ENCODE results near the gene CHI3L1.
A peak's percentile ranks its signal among the peaks of the same experiment; 100 is the strongest.

CHI3L1 gene

DNA sequence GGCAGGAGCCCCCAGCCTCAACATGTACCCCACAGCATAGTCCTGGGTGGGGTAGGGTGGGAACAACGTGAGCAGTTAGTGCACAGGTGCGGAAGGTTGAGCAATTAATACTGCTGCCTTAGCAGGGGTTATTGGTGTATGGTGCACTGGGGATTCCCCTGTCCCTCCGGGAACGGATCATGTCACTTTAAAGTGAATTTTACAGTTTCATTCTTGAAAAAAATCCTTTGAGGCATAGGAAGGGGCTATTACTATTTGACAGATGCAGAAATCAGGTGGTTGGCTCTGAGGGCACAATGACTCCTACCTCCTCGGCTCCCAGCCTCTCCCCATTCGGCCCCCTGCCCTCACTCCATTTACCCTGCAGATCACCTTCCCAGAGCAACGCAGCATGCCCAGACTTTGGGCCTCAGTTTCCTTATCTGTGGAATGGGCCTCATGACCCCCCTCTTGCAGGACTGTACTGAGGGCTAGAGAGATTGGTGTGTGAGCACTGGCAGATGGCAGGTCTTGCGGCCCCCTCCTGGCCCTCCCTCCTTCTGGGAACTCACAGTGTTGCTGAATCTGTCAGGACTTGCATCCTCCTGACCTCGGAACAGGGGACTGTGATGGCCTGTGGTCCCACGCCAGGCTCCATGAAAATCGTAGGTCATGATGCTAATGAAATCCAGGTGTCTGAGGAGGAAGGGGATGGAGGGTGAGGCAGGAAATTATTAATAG is 5.7 kb downstream of the CHI3L1 start:
- DNase-seq: no peak

DNA sequence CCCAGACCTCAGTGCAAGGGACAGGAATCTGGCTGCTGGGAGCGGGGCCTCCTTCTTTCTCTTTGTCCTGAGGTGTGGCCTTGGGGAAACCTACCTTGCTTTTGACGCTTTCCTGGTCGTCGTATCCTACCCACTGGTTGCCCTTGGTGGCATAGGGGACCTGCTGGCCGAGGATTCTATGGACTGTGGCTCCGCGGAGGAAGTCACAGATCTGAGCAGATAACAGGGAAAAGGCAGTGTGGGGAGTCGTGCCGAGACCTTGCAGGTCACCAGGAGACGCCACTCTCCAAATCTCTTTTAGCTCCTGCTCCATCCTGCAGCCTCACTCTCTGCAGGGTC is 6.9 kb downstream of the CHI3L1 start:
- DNase-seq: no peak

DNA sequence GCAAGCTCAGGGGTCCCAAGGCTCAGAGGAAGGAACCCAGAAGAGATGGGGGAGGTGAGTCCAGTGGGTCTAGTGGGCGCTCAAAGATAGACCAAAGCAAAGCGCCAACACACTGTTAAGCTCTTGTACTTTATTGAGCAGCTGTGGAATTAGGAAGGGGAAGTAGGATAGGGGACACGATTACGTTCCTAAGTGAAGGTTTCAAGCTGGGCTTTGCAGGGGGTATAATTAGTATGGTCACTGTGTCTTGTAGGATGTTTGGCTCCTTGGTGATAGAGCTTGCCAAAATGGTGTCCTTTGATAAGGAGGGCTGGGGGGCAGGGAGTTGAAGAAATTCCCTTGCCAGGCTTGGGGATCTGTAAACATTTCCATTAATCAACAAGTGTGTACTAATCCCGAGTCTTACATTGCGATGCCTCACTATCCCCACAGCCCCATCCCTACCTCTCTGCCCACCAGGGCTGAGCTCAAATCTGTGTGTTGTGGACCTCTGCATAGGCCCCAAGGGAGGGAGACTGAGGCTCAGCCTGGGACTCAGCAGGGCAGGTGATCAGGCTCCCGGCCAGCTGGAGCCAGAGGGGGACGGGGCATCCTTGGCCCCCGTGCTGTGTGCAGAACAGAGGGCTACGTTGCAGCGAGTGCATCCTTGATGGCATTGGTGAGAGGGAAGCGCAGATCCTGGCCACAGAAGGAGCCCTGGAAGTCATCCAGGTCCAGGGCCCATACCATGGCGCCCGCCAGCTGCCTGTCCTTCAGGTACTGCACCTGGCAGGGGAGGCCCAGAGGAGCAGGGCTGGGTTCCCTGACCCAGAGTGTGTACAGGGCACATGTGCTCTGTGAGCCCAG is 7.5 kb downstream of the CHI3L1 start:
- DNase-seq: no peak

DNA sequence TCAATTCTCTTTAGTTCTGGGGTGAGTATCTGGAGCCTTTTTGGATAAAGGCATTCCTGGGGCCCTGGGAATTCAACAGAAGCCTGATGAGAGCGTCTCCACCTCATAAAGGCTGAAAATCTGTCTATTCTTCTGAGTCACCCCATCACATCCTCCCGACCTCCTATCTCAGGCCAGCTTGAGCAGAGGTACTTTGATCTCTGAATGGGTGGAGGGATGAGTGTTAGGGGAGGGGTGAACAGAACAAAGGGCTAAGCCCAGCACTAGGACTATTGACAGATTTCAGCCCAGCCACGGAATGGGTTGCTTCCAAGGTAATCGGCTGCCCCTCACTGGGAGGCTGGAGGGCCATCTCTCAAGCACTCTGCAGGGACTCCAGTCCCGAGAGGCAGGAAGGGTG is 8.4 kb downstream of the CHI3L1 start:
- DNase-seq: no peak

DNA sequence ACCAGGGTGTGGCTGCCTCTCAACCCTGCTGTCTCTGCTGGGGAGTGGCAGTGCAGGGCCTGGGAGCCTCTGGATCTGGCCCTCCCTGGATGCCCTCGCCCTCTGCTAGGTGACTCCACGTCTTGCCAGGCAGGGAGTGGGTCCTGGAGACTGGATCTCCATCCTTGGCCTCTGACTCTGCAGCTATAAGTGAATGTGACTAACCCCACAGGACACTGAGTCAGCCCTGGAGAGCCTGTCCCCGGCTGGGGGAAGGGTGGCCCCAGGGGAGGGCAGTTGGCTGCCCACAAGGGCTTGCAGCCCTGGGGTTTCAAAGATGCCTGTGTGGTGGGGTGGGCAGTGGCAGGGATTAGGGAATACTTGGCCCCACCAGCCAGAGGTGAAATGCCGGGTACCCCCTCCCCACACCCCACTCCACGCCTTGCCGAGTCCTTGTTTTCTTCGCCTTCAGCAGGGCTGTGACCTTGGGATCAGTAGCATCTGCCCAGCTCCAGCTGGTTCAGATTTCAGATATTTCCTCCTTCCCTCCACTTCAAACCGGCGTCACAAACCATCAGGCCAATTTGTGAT is 8.9 kb downstream of the CHI3L1 start:
- DNase-seq: no peak

DNA sequence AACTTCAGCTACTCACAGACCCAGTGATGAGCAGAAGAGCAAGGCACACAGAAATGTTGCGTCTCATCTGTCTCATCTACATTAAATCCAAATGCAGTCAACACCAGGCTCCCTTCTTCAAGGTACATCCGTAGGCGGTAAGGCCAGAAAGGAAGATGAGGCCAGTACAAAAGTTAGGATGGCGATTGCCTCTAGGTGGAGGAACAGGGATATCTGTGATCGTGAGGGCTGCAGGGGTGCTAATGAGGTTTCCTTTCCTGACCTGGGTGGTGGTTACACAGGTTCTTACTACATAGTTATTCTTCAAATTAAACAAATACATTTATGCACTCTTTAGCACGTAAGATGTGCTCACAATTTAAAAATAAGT is 9.5 kb downstream of the CHI3L1 start:
- no peak for DNase-seq

DNA sequence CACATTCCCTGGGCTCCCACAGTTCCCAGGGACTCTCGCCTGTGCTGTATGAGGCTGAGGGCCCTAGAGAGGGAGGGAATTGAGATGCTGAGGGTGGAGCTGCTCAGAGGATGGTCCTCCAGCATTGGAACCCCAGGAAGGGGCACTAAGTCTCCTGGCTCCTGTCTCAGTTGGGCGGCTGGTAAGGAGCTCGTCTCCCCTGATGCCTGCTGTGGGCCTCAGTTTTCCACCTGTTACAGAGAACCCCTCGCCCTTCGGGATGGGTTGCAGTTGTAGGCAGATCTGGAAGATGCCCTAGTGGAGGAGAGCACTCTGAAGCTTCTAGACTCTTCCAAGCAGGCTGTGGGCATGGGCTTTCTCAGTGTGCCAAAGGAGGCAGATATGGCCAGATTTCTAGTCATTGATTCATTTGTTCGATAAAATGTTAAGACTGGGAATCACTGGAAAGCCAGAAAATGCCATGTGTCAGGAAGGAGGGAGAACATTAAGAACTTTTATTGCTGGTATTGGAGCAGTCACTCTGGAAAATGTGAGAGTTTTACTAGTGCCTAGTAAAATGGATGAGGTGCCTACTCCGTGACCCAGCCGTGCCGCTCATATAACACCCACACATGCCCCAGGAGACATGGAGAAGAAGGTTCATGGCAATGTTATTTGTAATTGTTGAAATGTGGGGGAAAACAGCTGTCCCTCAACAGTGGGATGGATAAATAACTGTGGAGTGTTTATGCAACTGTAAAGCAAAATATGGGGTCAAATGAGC is 10.1 kb downstream of the CHI3L1 start:
- no peak for DNase-seq

DNA sequence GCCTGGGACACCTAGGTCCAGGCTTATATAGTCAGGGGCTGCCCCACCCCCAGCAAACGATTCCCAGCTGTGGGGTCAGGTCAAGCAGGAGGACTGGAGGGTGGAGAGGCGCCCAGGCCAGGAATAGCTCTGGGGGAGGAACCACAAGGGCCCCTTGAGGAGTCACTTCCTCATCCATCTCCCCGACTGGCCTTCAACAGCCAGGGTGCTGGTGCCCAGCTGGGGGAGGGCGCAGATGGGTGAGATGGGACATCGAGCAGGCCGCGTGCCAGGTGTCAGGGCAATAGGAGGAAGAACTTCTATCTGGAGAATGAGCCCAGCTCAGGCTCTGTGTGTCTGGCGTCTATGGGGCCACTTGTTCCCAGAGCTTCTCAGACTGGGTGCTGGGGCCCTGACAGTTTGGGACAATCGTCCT is 10.7 kb downstream of the CHI3L1 start:
- DNase-seq: peak; percentile 18

DNA sequence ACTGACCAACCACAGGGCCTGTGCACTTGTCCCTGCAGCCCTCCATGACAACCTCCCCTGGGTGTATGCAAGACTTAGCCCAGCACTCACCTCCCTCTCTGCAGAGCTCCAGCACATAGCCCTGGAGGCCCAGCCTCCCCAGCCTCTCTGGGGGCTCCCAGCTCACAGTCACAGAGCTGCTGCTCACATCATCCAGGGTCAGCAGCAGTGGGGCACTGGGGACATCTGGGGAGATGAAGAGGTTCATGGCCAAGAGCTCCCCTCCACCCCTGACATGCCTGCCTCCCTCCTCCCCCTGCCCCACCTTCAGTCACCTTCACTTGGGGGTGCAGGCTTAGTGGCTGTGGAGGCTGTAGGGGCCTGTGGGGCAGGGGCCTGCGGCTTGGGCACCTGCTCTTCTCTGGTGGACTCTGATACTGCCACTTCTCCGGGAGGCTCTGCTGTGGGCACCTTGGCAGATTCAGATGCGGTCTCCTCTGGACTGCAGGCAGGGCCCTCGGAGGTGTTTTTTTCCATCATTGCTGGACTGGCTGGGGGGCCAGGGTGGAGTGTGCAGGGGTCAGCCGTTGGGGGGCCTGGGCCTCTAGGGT is 11.2 kb downstream of the CHI3L1 start, which contains the start of gene MYBPH:
Gene MYBPH, minus strand, starts transcription at position 590 of the 590 bp plus-strand sequence. Its CDS starts 71 bp downstream, at position 519.
- no peak for DNase-seq

DNA sequence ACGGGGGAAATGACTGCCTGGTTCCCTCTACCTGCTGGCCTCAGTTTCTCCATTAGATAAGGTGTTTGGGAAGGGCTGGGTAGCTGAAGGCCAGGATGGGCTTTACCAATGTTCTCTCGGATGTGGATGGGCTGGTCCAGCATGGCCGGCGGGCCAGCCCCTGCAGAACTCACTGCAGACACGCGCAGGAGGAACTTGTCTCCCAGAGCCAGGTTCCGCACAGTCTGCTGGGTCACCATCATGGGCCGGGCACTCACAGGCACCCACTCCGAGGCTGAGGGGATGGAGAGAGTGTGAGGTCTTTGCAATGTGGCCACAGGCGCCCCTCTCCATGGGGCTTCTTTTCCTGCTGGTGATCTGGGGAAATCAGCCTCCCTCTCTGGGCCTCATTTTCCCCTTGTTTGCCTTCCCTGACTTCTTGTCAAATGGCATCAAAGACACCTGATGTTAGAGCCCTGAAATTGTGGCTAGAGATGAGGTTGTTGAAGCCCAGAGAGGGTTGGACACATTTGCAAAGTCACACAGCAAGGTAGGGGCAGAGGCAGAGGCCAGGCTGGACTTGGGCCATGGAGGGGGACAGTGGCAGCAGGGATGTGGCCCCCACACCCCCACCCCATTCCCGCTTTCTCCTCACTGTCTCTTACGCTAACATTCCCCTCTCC is 12.0 kb downstream of the CHI3L1 start:
- no peak for DNase-seq

DNA sequence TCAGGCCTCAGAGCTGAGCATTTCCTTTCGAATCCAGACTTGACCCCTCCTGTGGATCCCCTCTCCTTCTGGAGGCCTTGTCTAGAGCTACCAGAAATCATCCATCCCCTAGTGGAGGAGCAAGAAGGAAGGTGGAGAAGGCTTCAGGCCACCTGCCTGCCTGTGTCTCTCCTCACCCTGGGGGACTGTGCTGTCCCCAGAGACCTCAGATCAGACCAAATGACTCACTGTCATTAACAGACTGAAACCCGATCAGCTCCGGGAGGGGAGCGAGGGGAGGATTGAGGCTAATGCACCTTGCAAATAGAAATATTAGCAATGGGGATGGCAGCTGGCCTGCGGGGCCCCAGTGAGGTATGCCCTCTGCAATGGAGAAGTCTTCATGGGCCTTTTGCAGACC is 12.9 kb downstream of the CHI3L1 start:
- DNase-seq: no peak

DNA sequence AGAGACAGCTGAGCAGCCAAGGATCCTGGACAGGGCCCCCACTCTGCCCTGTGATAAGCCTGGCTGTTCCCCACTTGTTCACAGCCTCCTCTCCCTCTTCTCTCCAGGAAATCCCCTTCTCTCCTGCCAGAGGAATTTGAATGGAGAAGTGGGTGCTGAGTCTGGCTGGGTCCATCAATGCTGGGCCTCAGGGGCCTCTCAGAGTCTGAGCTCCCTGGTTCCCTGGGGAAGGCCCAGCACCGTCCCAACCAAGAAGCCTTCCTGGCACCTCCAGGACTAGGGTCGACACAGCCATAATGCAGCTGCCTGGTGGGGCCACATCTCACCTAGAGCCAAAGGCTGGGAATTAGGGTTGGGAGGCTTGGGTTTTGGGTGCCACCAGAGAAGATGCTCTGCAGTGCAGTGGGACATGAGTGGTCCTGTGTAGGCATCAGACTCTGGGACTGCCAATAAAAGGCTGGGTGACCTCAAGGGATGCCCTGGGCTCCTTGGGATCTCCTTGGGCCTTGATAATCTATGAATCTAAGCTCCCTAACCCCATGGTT is 13.4 kb downstream of the CHI3L1 start:
- DNase-seq: no peak

DNA sequence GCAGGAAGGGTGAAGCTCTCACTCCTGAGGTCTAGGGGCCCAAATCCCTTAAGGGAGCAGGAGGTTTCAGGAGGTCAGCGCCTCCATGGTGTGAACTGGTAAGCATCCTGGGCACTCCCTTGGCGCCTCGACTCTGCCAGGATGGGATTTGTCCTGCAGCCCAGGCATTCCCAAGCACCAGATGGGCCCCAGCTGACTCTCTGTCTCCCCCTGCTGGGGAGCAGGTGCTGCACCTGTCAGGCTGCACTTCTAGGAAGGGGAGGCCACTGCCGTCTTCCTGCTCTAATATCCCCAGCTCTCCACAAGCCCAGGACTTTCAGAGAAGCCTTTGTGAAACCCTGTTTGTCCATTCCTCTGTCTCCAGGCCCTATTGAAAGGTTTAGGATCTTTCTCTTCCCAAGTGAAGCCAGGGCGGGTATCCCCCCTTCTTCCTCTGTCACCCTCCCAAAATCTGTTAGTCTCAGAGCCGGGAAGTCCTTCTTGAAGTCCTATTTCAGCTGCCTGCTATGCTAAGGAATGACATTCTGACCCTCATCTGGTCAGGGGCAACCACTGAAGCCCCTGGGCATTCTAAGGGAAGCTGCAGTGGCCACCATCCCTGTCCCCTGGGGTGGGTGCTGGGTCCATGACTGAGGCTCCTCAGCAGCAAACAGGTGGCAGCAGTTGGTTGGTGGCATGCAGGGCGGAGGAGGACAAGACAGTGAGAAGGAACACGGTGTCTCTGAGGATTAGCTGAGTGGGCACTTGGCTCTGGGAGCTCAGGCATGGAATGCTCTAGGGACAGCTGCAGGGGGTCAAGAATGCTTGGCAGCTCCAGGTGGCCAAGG is 14.1 kb downstream of the CHI3L1 start:
- peak; percentile 73 for DNase-seq

DNA sequence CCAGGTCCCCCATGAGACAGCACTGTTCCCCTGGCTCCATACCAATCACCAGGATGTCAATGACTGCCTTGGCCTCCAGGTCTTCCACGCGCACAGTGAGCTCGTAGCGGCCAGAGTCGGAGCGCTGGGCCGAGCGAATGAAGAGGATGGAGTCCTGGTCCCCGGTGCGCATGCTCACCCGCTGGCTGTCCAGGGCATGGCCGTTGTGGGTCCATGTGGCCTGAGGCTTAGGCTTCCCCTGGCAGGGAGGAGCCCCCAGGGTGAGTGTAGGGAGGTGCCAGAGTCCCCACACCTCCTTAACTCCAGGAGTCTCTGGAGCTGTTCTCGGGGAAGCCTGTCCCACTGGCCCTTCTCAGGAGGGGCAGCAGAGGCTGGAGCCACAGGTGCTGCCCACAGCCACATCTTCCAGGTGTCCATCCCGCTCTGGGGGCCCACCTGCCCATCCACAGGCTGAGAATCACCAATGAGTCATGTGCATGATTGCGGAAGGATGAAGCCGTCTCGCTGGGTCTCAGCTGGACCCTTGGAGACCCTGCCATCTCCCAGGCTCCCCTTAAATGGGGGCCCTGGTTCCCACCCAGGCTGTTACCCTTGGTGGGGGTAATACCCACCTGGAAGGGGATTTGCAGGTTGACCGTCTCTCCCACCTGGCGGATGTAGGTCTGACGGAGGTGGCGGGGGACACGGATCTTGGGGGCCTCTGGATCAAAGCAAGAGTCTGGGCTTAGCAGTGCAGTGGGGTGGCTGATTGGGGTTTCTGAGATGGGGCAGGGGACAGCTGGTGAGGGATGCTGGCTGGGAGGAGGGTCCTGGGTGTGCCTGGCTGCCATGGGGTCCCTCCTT is 14.9 kb downstream of the CHI3L1 start:
- DNase-seq: no peak

DNA sequence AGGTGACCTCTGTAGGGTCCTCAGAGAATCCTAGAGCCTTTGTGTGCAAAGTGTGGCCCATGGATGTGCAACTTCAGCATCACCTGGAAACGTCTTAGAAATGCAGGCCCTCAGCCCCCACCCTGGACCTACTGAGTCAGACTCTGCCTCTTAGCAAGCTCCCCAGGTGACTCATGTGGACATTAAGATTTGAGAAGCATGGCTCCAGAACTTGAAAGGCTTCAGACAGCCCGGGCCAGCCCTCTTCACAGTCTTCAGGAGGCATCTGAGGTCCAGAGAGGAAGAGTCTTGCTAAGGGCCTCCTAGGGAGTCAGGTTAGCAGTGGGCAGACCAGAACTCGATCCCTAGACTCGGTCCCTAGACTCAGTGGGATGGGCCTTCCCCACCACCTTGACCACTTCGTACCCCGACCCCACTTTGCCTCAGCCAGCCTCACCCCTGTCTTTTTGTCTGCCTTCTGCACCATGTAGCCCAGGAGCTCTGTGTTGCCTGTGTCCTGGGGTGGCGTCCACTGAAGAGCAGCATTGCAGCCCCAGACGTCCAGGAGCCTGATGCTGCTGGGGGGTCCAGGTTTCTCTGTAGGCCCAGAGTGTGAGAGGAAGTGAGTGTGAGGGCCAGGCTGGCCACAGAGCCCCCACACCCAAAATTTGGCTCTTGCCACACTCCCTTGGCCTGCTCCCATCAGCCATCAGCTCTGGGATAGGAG is 15.7 kb downstream of the CHI3L1 start:
- DNase-seq: no peak

DNA sequence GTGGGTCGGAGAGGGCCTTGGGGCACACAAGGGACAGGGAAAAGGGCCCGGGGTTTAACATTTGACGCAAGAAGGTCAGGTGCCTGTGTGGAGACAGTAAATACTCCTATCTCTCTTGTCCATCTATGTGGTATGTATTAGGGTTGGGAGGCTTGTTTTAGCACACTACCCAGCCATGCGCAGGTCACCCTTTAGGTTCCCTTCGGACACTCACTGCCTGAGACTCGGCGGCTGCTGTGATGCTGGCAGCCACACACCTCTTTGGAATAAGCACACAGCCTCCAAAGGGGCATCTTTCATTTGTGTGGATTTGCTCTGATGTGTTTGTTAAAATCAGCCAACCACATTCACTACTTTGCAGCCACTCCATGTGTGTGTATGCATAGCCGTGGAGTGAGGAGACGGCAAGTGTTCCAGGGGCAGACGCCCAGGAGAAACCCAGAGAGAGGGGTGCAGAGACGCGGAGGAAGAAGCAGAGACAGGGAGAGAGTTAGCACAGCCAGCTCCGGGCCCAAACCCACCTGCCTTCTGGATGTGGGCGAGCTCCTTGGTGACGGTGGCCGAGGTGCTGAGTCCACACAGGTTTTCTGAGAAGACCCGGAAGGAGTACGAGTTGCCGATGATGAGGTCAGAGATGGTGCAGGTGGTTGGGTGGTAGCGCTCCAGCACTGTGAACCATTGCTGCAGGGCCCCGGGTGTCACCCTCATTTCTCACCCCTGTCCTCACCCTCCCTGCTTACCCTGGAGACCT is 16.6 kb downstream of the CHI3L1 start:
- DNase-seq: no peak

DNA sequence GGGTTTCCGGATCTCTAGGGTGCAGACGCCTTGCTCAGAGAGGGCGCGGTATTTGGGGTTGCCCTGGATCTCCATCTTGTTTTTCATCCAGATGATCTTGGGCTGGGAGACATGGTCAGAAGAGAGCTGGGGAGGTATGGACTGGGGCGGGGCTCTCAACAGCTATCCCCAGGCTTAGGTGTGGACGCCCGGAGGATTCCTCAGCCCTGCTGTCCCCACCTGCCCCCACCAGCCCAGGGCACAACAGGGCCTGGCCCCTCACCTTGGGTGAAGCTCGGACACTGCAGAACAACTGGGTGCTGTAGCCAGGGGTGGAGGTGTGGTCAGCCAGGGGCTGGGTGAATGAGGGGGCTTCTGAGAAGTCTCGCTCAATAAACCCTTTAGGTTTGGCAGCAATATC is 17.5 kb downstream of the CHI3L1 start:
- no peak for DNase-seq

DNA sequence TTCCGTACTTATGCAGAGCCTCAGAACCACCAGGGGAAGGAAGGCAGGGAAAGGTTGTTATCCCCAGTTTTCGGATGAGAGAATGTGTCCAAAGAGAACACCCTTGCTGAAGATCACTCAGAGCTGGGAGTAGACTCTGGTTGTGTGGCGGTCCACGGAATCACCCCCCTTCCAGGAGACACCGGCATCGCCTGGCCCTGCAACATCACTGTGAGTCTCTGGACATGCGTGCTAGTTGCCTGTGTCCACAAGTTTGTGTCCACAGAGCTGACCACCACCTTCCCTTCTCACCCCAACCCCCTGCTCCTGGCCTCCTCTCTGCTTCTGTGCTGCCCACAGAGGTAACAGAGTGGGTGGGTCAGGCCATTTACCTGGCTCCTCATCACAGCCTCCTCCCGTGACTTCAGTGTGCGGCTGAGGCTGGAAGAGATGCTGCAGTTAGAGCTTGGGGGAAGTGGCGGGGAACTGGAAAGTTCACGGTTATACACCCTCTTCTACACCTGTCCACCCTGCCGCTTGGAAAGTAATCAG is 18.2 kb downstream of the CHI3L1 start:
- DNase-seq: no peak

DNA sequence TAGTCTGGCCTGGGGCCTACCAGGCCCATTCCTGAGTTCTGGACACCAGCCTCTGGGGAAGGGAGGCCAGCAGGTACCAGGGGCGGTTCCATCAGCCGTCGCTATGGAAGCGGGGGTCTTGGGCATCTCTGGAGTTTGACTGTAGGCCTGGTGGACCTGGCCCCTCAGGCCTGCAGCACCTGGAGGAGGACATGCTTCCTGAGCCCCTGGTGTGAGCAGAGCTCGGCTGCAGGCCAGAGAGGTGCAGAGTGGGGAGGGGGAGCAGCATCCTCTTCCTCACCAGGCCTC is 18.6 kb downstream of the CHI3L1 start:
- no peak for DNase-seq

Measured in midbrain (tissue), 1 donor.